IMR-90 (cell line): ENCODE data around the gene H1-8. TPM values are rescaled to one million over a fixed set of nuclear protein-coding genes. Genes with fewer than 3 reads are reported as not detected.

Experiments used
- ATAC-seq: fragments of 200-7000 bp; cut with Tn5 transposase; 2 replicates; pipeline ENCODE4 v1.9.1; 2020; ENCODE audit warnings: low read depth, mild to moderate bottlenecking, moderate library complexity
- BruUV-seq: library from RNA; stranded (reverse); fragments of 400-500 nt; replicated peaks from 2 replicates; lab custom pipeline; 2021; lab: Mats Ljungman, UMichigan
- CTCF ChIA-PET: fragments of 300-600 bp; formaldehyde crosslinking; extraction: SDS; loops from one replicate; lab custom pipeline; 2021; ENCODE audit warnings: antibody characterized with exemption; lab: Yijun Ruan, JAX
- POLR2A ChIA-PET: fragments of 300-600 bp; sonication (Branson Sonifier 250); formaldehyde crosslinking; loops from one replicate; lab custom pipeline; 2022; ENCODE audit warnings: antibody characterized with exemption; ENCODE audit not compliant: unreplicated experiment; lab: Charles Lee
- DNase-seq: peaks from one replicate; pipeline ENCODE4 v3.0.0; 2013
- H2AFZ ChIP-seq: replicated peaks from 2 replicates; pipeline ENCODE3; 2013; ENCODE audit warnings: low read length, mild to moderate bottlenecking; ENCODE audit not compliant: poor library complexity
- H2AK5ac ChIP-seq: 2 replicates; pipeline ENCODE4 v1.6.1; 2013; ENCODE audit warnings: low read depth, low read length, inconsistent platforms
- H2AK9ac ChIP-seq: replicated peaks from 2 replicates; pipeline ENCODE3; 2013; ENCODE audit warnings: mild to moderate bottlenecking, low read depth, low read length, moderate library complexity; ENCODE audit not compliant: poor library complexity
- H2BK120ac ChIP-seq: 2 replicates; pipeline ENCODE4 v1.6.1; 2013; ENCODE audit warnings: low read depth, low read length, inconsistent platforms
- H2BK15ac ChIP-seq: 3 replicates; pipeline ENCODE4 v1.6.1; 2013; ENCODE audit warnings: low read depth, low read length, inconsistent platforms
- H2BK20ac ChIP-seq: 2 replicates; pipeline ENCODE4 v1.6.1; 2013; ENCODE audit warnings: low read depth, mild to moderate bottlenecking, inconsistent platforms, low read length, moderate library complexity
- H2BK5ac ChIP-seq: 2 replicates; pipeline ENCODE4 v1.6.1; 2013; ENCODE audit warnings: mild to moderate bottlenecking, low read depth, low read length, inconsistent platforms; ENCODE audit not compliant: poor library complexity, severe bottlenecking
- H3K14ac ChIP-seq: replicated peaks from 2 replicates; pipeline ENCODE4 v1.6.1; 2013; ENCODE audit warnings: low read depth, low read length, inconsistent platforms
- H3K18ac ChIP-seq: 2 replicates; pipeline ENCODE4 v1.6.1; 2013; ENCODE audit warnings: low read depth, low read length, control low read depth
- H3K23ac ChIP-seq: 2 replicates; pipeline ENCODE4 v1.6.1; 2013; ENCODE audit warnings: low read depth, low read length, inconsistent platforms
- H3K27ac ChIP-seq: 2 replicates; pipeline ENCODE4 v1.5.1; 2013; ENCODE audit warnings: mild to moderate bottlenecking, control low read depth, low read length; ENCODE audit not compliant: insufficient read depth
- H3K27me3 ChIP-seq: 2 replicates; pipeline ENCODE4 v1.6.1; 2013; ENCODE audit warnings: low read length; ENCODE audit not compliant: control insufficient read depth, insufficient read depth
- H3K36me3 ChIP-seq: 2 replicates; pipeline ENCODE4 v1.6.1; 2013; ENCODE audit warnings: low read length, mixed read lengths; ENCODE audit not compliant: control insufficient read depth, insufficient read depth
- H3K4ac ChIP-seq: 2 replicates; pipeline ENCODE4 v1.6.1; 2013; ENCODE audit warnings: low read depth, low read length, inconsistent platforms
- H3K4me1 ChIP-seq: 2 replicates; pipeline ENCODE4 v1.6.1; 2013; ENCODE audit warnings: low read length, mixed read lengths; ENCODE audit not compliant: control insufficient read depth, insufficient read depth
- H3K4me2 ChIP-seq: 2 replicates; pipeline ENCODE4 v1.6.1; 2013; ENCODE audit warnings: low read depth, mild to moderate bottlenecking, control low read depth, low read length, moderate library complexity
- H3K4me3 ChIP-seq: 2 replicates; pipeline ENCODE4 v1.5.1; 2013; ENCODE audit warnings: low read depth, mild to moderate bottlenecking, control low read depth, low read length, moderate library complexity; ENCODE audit not compliant: insufficient read depth
- H3K56ac ChIP-seq: 2 replicates; pipeline ENCODE4 v1.6.1; 2013; ENCODE audit warnings: low read length, inconsistent platforms; ENCODE audit not compliant: insufficient read depth; ENCODE audit errors: extremely low read depth
- H3K79me1 ChIP-seq, 2 experiments: 2 replicates each; pipeline ENCODE4 v1.6.1; 2013; ENCODE audit warnings: low read length in 2 of 2, inconsistent platforms in 1 of 2, low read depth in 1 of 2
- H3K9ac ChIP-seq: 2 replicates; pipeline ENCODE4 v1.6.1; 2013; ENCODE audit warnings: low read depth, low read length, control low read depth
- H3K9me1 ChIP-seq: 2 replicates; pipeline ENCODE4 v1.6.1; 2013; ENCODE audit warnings: low read length, inconsistent platforms; ENCODE audit not compliant: insufficient read depth
- H3K9me3 ChIP-seq: 2 replicates; pipeline ENCODE4 v1.6.1; 2013; ENCODE audit warnings: low read length; ENCODE audit not compliant: control insufficient read depth, insufficient read depth
- H4K20me1 ChIP-seq: 2 replicates; pipeline ENCODE4 v1.6.1; 2013; ENCODE audit warnings: low read length, inconsistent platforms; ENCODE audit not compliant: insufficient read depth
- H4K5ac ChIP-seq: 2 replicates; pipeline ENCODE4 v1.6.1; 2013; ENCODE audit warnings: mild to moderate bottlenecking, low read depth, low read length, control low read depth
- H4K8ac ChIP-seq, 2 experiments: 2 replicates each; pipeline ENCODE4 v1.6.1; 2013; ENCODE audit warnings: low read depth in 2 of 2, low read length in 2 of 2, control low read depth in 1 of 2, inconsistent platforms in 1 of 2
- H4K91ac ChIP-seq: 2 replicates; pipeline ENCODE4 v1.6.1; 2013; ENCODE audit warnings: low read depth, low read length, inconsistent platforms; ENCODE audit not compliant: insufficient read depth
- BHLHE40 ChIP-seq: fragments of 150-350 bp; IDR thresholded peaks from 2 replicates; pipeline ENCODE4 v1.6.1; 2016; ENCODE audit warnings: mild to moderate bottlenecking, low read depth, low read length
- CEBPB ChIP-seq: IDR thresholded peaks from 2 replicates; pipeline ENCODE4 v1.6.1; 2012; ENCODE audit warnings: low read depth, low read length, improper control_type of control experiment
- CHD1 ChIP-seq: IDR thresholded peaks from 2 replicates; pipeline ENCODE4 v1.6.1; 2012; ENCODE audit warnings: low read depth, low read length, improper control_type of control experiment
- CTCF ChIP-seq: conservative IDR thresholded peaks from 2 replicates; pipeline ENCODE4 v1.5.1; 2012; ENCODE audit warnings: mild to moderate bottlenecking, low read depth, low read length, improper control_type of control experiment
- ELK1 ChIP-seq: fragments of 150-350 bp; IDR thresholded peaks from 2 replicates; pipeline ENCODE4 v1.6.1; 2016; ENCODE audit warnings: low read depth, mild to moderate bottlenecking, low read length, moderate library complexity, borderline replicate concordance
- FOS ChIP-seq: fragments of 150-350 bp; IDR thresholded peaks from 2 replicates; pipeline ENCODE4 v1.6.1; 2016; ENCODE audit warnings: low read depth, low read length
- MAFK ChIP-seq: IDR thresholded peaks from 2 replicates; pipeline ENCODE4 v1.6.1; 2012; ENCODE audit warnings: low read depth, low read length, improper control_type of control experiment
- MAZ ChIP-seq: IDR thresholded peaks from 2 replicates; pipeline ENCODE4 v1.6.1; 2012; ENCODE audit warnings: low read depth, mild to moderate bottlenecking, low read length, improper control_type of control experiment, moderate library complexity, borderline replicate concordance
- MXI1 ChIP-seq: IDR thresholded peaks from 2 replicates; pipeline ENCODE4 v1.6.1; 2012; ENCODE audit warnings: low read depth, mild to moderate bottlenecking, low read length, moderate library complexity, borderline replicate concordance
- NFE2L2 ChIP-seq: fragments of 150-350 bp; IDR thresholded peaks from 2 replicates; pipeline ENCODE4 v1.6.1; 2016; ENCODE audit warnings: low read depth, mild to moderate bottlenecking, low read length
- POLR2A ChIP-seq: IDR thresholded peaks from 2 replicates; pipeline ENCODE4 v1.6.1; 2012; ENCODE audit warnings: mild to moderate bottlenecking, low read depth, low read length
- RAD21 ChIP-seq: IDR thresholded peaks from 2 replicates; pipeline ENCODE4 v1.6.1; 2012; ENCODE audit warnings: low read length, improper control_type of control experiment
- RCOR1 ChIP-seq: IDR thresholded peaks from 2 replicates; pipeline ENCODE4 v1.6.1; 2012; ENCODE audit warnings: mild to moderate bottlenecking, low read length, improper control_type of control experiment; ENCODE audit not compliant: insufficient replicate concordance
- RFX5 ChIP-seq: IDR thresholded peaks from 2 replicates; pipeline ENCODE4 v1.8.0; 2012; ENCODE audit warnings: low read depth, mild to moderate bottlenecking, low read length, moderate library complexity
- SMC3 ChIP-seq: fragments of 150-350 bp; IDR thresholded peaks from 2 replicates; pipeline ENCODE4 v1.6.1; 2016; ENCODE audit warnings: low read depth, mild to moderate bottlenecking, antibody characterized with exemption, low read length, moderate library complexity
- USF2 ChIP-seq: fragments of 150-350 bp; IDR thresholded peaks from 2 replicates; pipeline ENCODE4 v1.6.1; 2017; ENCODE audit warnings: mild to moderate bottlenecking, antibody characterized with exemption, low read length, low read depth
- WGBS, 2 experiments: methylation state at CpG; one replicate each; pipeline versions ENCODE4 v1.1.5 to v1.1.7; 2013; ENCODE audit warnings: missing lambda C conversion rate in 2 of 2; ENCODE audit not compliant: insufficient read length in 1 of 2; ENCODE audit errors: extremely low coverage in 2 of 2; 5-methylcytosine and 5-hydroxymethylcytosine counted together
- dilution Hi-C: fragments of 300-500 bp; cut with HindIII; formaldehyde crosslinking; loops from one replicate; pipeline ENCODE4 v1.14.3; 2018; ENCODE audit warnings: low sequenced_read_pairs; ENCODE audit not compliant: unreplicated experiment
- in situ Hi-C: fragments of 300-500 bp; cut with MboI; formaldehyde crosslinking; loops from 3 replicates; pipeline ENCODE4 v1.14.3; 2019; ENCODE audit warnings: low sequenced_read_pairs, inconsistent platforms, mixed read lengths
- intact Hi-C: fragments of 100-400 bp; cut with micrococcal nuclease; formaldehyde crosslinking; loops from 2 replicates; pipeline ENCODE4 v1.10.0; 2022
- polyA plus RNA-seq, 3 experiments: library from polyadenylated mRNA; depleted of rRNA; stranded (reverse); fragments of >200 nt; gene quantifications; 2 replicates each; pipeline ENCODE4 v1.2.3, GENCODE V29; 2012; ENCODE audit warnings: low replicate concordance in 1 of 3
- total RNA-seq: library from RNA; depleted of rRNA; stranded (reverse); fragments of >200 nt; gene quantifications from 2 replicates; pipeline ENCODE4 v1.2.3, GENCODE V29; 2012

The H1-8 gene
- total and polyA plus RNA-seq, 2 of the 4 experiments (the other 2 are of a cell fraction): not detected

- in situ Hi-C loops: no loop called here
- Histone ChIP-seq H2AK9ac (peak overlapping the region; percentile 97), H2AFZ (peak overlapping the region; percentile 82), H3K18ac (no peak overlapping the region; the same call in 1 of the 2 replicates), H3K4me1 (peaks cover 51% of the 10 kb centered on the region), H2BK120ac (peak overlapping the region; percentile 93), H4K20me1 (peaks cover 19% of the 10 kb centered on the region), H4K8ac (peak overlapping the region; percentile 71 to 99; a peak in 3 of 4 replicates), H3K79me1 (peaks cover 23 to 85% of the 10 kb centered on the region in 2 experiments; a peak in 3 of 4 replicates), H2BK5ac (peak overlapping the region; percentile 90), H3K27me3 (no peaks in the 10 kb centered on the region), H2BK15ac (peak overlapping the region; percentile 30; the same call in 1 of the 3 replicates), H3K9ac (no peak overlapping the region), H3K14ac (peak overlapping the region; percentile 72; the same call in 1 of the 2 replicates), H3K4me3 (no peak overlapping the region), H3K4me2 (no peak overlapping the region), H4K5ac (peak overlapping the region; percentile 81), H3K56ac (no peak overlapping the region), H3K23ac (peak overlapping the region; percentile 63; the same call in 1 of the 2 replicates), H3K27ac (peak overlapping the region; percentile 87), H4K91ac (peak overlapping the region; percentile 95), H2BK20ac (peak overlapping the region; percentile 73; the same call in 1 of the 2 replicates), H2AK5ac (peak overlapping the region; percentile 91), H3K9me3 (no peaks in the 10 kb centered on the region), H3K4ac (peak overlapping the region; percentile 98), H3K36me3 (no peaks in the 10 kb centered on the region), H3K9me1 (peaks cover 31% of the 10 kb centered on the region)
- DNase-seq: no peak
- dilution Hi-C loops: no loop called here
- ATAC-seq: no peak
- TF ChIP-seq NFE2L2: no peak
- TF ChIP-seq RCOR1: no peak
- TF ChIP-seq CTCF: no peak
- TF ChIP-seq CEBPB: no peak
- TF ChIP-seq USF2: no peak
- TF ChIP-seq ELK1: no peak
- TF ChIP-seq CHD1: no peak
- no peak for TF ChIP-seq MAFK
- no peak for TF ChIP-seq MAZ
- no peak for TF ChIP-seq RFX5
- TF ChIP-seq SMC3: no peak
- TF ChIP-seq BHLHE40: no peak
- no peak for TF ChIP-seq FOS
- TF ChIP-seq RAD21: no peak
- TF ChIP-seq POLR2A: no peak
- TF ChIP-seq MXI1: no peak
- BruUV-seq: no TSS peak
- ChIA-PET POLR2A (no interaction called here), CTCF (interaction anchor here (4.2 kb wide), 1 partner anchor 108 kb away, joined by 25 read pairs; no protein-coding TSS in a partner anchor)
- 100% methylated on average over 4 of the region's 11 CpGs; no CpG with 5 or more reads in 1 of the 2 experiments for WGBS, 2 experiments
- intact Hi-C loops: loop anchor here (5.0 kb wide), 1 partner anchor 156 kb away; the partner anchor contains the start of gene IFT122
These were observed 55.5 kb downstream of the H1-8 start for GRCh38 chr3:129598484-129598883.
